ENCODE results near the gene INPP4B.

INPP4B gene

GRCh38 chr4:142846108-142846728 lies at the start of gene INPP4B:
Gene INPP4B, minus strand, starts transcription at chr4:142846301.
- peak in 1 of 2 donors; percentile 21 for DNase-seq

GRCh38 chr4:142893012-142893411 lies 46.9 kb upstream of the INPP4B start:
- DNase-seq = no peak

GRCh38 chr4:142886566-142886965 lies 40.5 kb upstream of the INPP4B start:
- DNase-seq = no peak

GRCh38 chr4:142883040-142883832 lies 37.1 kb upstream of the INPP4B start:
- no peak for DNase-seq

- no peak for DNase-seq
Measured at GRCh38 chr4:142882159-142882558, 36.1 kb upstream of the INPP4B start.

GRCh38 chr4:142881331-142881730 lies 35.2 kb upstream of the INPP4B start:
- no peak for DNase-seq

GRCh38 chr4:142875117-142875516 lies 29.0 kb upstream of the INPP4B start:
- DNase-seq = no peak

- no peak for DNase-seq
Measured at GRCh38 chr4:142874684-142875083, 28.6 kb upstream of the INPP4B start.

- DNase-seq = no peak
Measured at GRCh38 chr4:142866685-142867084, 20.6 kb upstream of the INPP4B start.

- no peak for DNase-seq
Measured at GRCh38 chr4:142861351-142861750, 15.2 kb upstream of the INPP4B start.

- DNase-seq = no peak
Measured at GRCh38 chr4:142858965-142859364, 12.9 kb upstream of the INPP4B start.

GRCh38 chr4:142858446-142858845 lies 12.3 kb upstream of the INPP4B start:
- DNase-seq = no peak

- no peak for DNase-seq
Measured at GRCh38 chr4:142856576-142856975, 10.5 kb upstream of the INPP4B start.

GRCh38 chr4:142850478-142850877 lies 4.4 kb upstream of the INPP4B start:
- no peak for DNase-seq

GRCh38 chr4:142846729-142847596 lies 862 bp upstream of the INPP4B start:
- DNase-seq = peak in 1 of 2 donors; percentile 17

GRCh38 chr4:142845293-142846107 lies 601 bp downstream of the INPP4B start:
- DNase-seq = no peak

- DNase-seq = no peak
Measured at GRCh38 chr4:142844782-142845181, 1.3 kb downstream of the INPP4B start.

GRCh38 chr4:142840516-142841123 lies 5.5 kb downstream of the INPP4B start:
- peak in 1 of 2 donors; percentile 33 for DNase-seq

- DNase-seq = no peak
Measured at GRCh38 chr4:142838778-142839177, 7.3 kb downstream of the INPP4B start.

- DNase-seq = no peak
Measured at GRCh38 chr4:142832022-142832421, 14.1 kb downstream of the INPP4B start.

GRCh38 chr4:142826503-142827241 lies 19.4 kb downstream of the INPP4B start:
- no peak for DNase-seq

Data from hippocampal formation (tissue), 2 donors.